ENCODE data around the gene TRAF3IP3. TPM values are rescaled to one million over a fixed set of nuclear protein-coding genes. Genes with fewer than 3 reads are reported as not detected.

The TRAF3IP3 gene
- total and polyA plus RNA-seq, 11 donors, result 0.16 to 10.6 (median 0.75) TPM; not detected in 1

DNA sequence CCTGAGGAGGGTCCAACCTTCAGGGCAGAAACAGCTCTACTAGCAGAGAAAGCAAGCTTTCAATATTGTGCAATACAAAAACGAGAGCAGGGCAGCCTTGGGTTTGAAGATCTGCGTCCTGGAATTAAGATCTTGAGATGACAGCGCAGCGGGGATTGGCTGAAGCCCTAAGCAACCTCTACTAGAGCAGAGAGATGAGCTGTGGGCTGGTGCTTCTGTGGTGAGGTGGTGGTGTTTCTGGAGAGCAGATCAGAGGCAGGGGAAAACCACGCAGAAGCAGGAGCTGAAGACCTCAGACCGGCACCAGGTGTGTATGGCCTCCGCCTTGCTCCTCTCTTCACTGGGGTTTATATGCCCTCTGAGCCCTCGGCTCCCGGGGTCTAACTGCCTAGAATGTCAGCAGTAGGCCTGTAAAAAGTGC is 12.5 kb downstream of the TRAF3IP3 start:
- peak overlapping the region in 3 of 12 donors; percentile 18 to 59 (median 26) for H3K4me3 ChIP-seq
- no peak for DNase-seq
- peaks cover 4 to 47% (median 20%) of the 10 kb centered on the region in 12 donors for H3K4me1 ChIP-seq
- ATAC-seq, result peak in 2 of 4 donors; percentile 7 to 8
- no peaks in the 10 kb centered on the region for H3K27me3 ChIP-seq
- intact Hi-C loops (cut with DNase I), result loop anchor here in 1 of 10 donors (5.0 kb wide), 1 partner anchor 59 kb away; the partner anchor contains the start of gene UTP25
- H3K27ac ChIP-seq, result peak overlapping the region in 10 of 12 donors; percentile 56 to 90 (median 80)
- 84 to 97% (median 92%) methylated on average over 7 to 9 of the region's 9 CpGs for WGBS, 4 donors
- TF ChIP-seq CTCF (IDR thresholded peaks at IDR 0.05), result no peak
- no peak for TF ChIP-seq POLR2A (IDR thresholded peaks at IDR 0.05)
- no peaks in the 10 kb centered on the region for H3K9me3 ChIP-seq
- peaks cover 0 to 9% (median 0%) of the 10 kb centered on the region in 9 donors for H3K36me3 ChIP-seq

- Histone ChIP-seq H3K4me1 (peaks cover 4 to 48% (median 20%) of the 10 kb centered on the region in 12 donors), H3K27ac (peak overlapping the region; percentile 56 to 90 (median 77)), H3K9me3 (no peaks in the 10 kb centered on the region), H3K4me3 (peak overlapping the region in 5 of 12 donors; percentile 16 to 59 (median 26)), H3K27me3 (no peaks in the 10 kb centered on the region), H3K36me3 (no peaks in the 10 kb centered on the region)
- WGBS, 4 donors, result 8 to 12% (median 9%) methylated on average over 13 of the region's 13 CpGs
- ATAC-seq (peak; percentile 72 to 91 (median 90)), DNase-seq (peak; percentile 77 to 84 (median 84))
- intact Hi-C loops (cut with DNase I), result loop anchor here in 1 of 10 donors (1.0 to 5.0 kb wide), 2 partner anchors 15 to 58 kb away; partner anchors contain the start of genes C1orf74 and UTP25
- TF ChIP-seq POLR2A (IDR thresholded peaks at IDR 0.05) (no peak), CTCF (IDR thresholded peaks at IDR 0.05) (peak in 1 of 12 donors; percentile 15)
These were observed 13.5 kb downstream of the TRAF3IP3 start for GRCh38 chr1:209769171-209769904.

- ATAC-seq (no peak), DNase-seq (no peak)
- Histone ChIP-seq H3K9me3 (no peaks in the 10 kb centered on the region), H3K36me3 (peaks cover 0 to 5% (median 0%) of the 10 kb centered on the region in 9 donors), H3K4me3 (peak overlapping the region in 5 of 12 donors; percentile 16 to 59 (median 26)), H3K4me1 (peaks cover 4 to 54% (median 20%) of the 10 kb centered on the region in 12 donors), H3K27ac (peak overlapping the region; percentile 56 to 90 (median 77)), H3K27me3 (no peaks in the 10 kb centered on the region)
- WGBS, 4 donors, result 54 to 75% (median 61%) methylated on average over 7 of the region's 7 CpGs
- intact Hi-C loops (cut with DNase I), result loop anchor here in 1 of 10 donors (1.0 to 5.0 kb wide), 2 partner anchors 14 to 57 kb away; partner anchors contain the start of genes C1orf74 and UTP25
- no peak for TF ChIP-seq CTCF (IDR thresholded peaks at IDR 0.05)
- no peak for TF ChIP-seq POLR2A (IDR thresholded peaks at IDR 0.05)
These were observed 14.1 kb downstream of the TRAF3IP3 start for GRCh38 chr1:209769971-209770370.
